Esophagus muscularis mucosa (tissue), 3 donors: ENCODE data around the gene RNF157.

Experiments
- POLR2A ChIP-seq: fragments of 450-650 bp; IDR thresholded peaks from one replicate; pipeline ENCODE4 v1.6.1; 2017; ENCODE audit warnings: antibody characterized with exemption, moderate library complexity, mild to moderate bottlenecking, low read depth
- TF ChIP-seq, protein P1 (sequence below), 3 experiments: fragments of 200-600 bp in 2 of 3; fragments of 450-650 bp in 1 of 3; sonication (generic) in 2 of 3; IDR thresholded peaks; one replicate each; pipeline ENCODE4 v1.5.1; 2017 to 2019; ENCODE audit warnings: antibody characterized with exemption in 3 of 3, mild to moderate bottlenecking in 2 of 3, moderate library complexity in 1 of 3

DNA sequence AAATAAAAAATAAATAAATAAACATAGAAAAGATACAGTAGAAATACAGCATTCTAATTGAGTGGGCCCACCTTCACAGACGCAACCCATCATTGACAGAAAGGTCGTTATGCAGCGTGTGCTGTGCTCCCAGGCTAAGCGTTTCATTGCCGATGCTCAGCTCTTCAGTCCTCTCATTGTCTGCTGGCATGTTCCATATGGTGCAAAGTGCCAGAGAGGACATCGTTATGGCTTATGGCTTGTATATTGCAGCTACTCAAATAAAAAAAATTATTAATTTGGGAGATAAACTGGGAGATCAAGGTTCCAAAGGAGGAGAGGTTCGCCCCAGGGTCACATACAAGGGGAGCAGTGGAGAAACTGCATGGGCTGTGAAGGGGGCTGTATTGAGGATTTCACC lies 13.5 kb upstream of the RNF157 start:
- TF ChIP-seq, protein P1, sequence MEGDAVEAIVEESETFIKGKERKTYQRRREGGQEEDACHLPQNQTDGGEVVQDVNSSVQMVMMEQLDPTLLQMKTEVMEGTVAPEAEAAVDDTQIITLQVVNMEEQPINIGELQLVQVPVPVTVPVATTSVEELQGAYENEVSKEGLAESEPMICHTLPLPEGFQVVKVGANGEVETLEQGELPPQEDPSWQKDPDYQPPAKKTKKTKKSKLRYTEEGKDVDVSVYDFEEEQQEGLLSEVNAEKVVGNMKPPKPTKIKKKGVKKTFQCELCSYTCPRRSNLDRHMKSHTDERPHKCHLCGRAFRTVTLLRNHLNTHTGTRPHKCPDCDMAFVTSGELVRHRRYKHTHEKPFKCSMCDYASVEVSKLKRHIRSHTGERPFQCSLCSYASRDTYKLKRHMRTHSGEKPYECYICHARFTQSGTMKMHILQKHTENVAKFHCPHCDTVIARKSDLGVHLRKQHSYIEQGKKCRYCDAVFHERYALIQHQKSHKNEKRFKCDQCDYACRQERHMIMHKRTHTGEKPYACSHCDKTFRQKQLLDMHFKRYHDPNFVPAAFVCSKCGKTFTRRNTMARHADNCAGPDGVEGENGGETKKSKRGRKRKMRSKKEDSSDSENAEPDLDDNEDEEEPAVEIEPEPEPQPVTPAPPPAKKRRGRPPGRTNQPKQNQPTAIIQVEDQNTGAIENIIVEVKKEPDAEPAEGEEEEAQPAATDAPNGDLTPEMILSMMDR (IDR thresholded peaks at IDR 0.05) = no peak
- TF ChIP-seq POLR2A = no peak
